ENCODE results near the gene CABCOCO1.

- no peak for TF ChIP-seq POLR2A (IDR thresholded peaks at IDR 0.05; ENCODE audit: low read length)
- TF ChIP-seq GATA1 (IDR thresholded peaks at IDR 0.05; ENCODE audit: low read depth, low read length): no peak
These were observed 132.4 kb downstream of the CABCOCO1 start for GRCh38 chr10:61795147-61795546.
